Hindlimb muscle (tissue), 1 donor: ENCODE results near the gene CD300H. TPM values are rescaled to one million over a fixed set of nuclear protein-coding genes. Genes with fewer than 3 reads are reported as not detected.

Experiments used
- DNase-seq: peaks from one replicate; pipeline ENCODE4 v3.0.0-alpha.2; 2013
- polyA plus RNA-seq: library from polyadenylated mRNA; unstranded; fragments of 120-200 nt; gene quantifications from one replicate; pipeline ENCODE4 v1.2.1, GENCODE V29; 2013; ENCODE audit not compliant: insufficient read length

Gene CD300H
- polyA plus RNA-seq, 1 donor: not detected

- DNase-seq: no peak
These were observed 18.0 kb downstream of the CD300H start for GRCh38 chr17:74549343-74549742.

DNA sequence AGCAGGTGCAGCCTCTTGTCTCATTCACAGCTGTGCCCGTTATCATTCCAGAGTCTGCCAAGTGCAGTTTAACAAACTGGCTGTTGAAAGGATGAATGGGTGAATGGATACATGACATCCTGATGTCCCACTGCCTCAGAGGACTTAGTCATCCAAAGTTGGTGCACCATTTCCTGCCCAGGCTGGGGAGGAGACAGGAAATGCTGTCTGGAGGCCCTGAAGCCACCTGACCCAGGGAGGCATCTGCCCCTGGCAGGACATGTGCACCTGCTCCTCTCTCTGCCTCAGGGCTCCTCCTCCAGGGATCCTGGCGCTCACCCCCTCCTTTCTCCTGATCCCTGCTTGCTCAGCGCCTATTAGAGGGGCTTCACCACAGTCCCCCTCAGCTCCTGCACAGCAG is 19.6 kb downstream of the CD300H start:
- no peak for DNase-seq

- DNase-seq: no peak
These were observed 20.0 kb downstream of the CD300H start for GRCh38 chr17:74547264-74547663.

DNA sequence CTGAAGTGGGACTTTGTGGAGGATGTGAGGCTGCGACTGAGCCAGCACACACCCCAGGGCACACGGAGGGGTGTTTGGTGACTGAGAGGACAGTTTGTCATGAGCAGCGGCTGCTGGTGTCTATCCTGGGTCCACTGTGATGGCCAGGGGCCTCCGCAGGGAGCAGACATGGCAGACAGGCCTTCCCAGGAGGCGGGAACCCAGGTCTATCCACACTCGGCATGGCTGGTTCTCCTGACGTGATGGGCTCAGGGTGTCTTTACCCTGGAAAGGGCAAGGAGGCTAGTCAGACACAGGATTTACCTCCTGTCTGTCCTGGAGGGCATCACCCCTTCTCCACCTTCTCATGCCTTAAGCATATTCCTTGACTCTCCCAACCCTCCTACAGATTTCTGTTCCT is 20.7 kb downstream of the CD300H start:
- DNase-seq: no peak

DNA sequence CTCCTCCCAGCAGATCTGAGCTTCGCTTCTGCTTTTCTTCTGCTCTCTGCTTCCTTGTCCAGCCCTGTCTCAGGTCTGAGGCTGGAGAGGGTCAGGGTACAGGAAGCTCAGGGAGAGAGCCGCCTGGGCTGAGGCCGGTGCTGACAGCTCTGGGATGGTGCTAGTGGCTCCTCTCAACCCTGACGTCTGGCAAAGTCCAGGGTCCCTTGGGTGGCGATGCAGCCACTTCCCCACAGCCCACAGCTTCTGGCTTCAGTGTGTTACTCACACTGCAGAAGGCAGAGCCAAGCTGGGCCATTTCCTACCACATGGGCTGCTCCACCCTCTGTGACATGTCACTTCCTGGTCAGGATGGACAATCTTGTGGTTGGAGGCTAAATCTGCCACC is 21.5 kb downstream of the CD300H start, which contains the start of gene CD300C:
CD300C (minus strand) TSS at position 273 of the 388 bp plus-strand sequence. CDS start 333 bp downstream, outside the sequence.
- no peak for DNase-seq

GRCh38 chr17:74544991-74545842 is 22.1 kb downstream of the CD300H start:
- no peak for DNase-seq

- no peak for DNase-seq
These were observed 23.2 kb downstream of the CD300H start for GRCh38 chr17:74543891-74544760.

DNA sequence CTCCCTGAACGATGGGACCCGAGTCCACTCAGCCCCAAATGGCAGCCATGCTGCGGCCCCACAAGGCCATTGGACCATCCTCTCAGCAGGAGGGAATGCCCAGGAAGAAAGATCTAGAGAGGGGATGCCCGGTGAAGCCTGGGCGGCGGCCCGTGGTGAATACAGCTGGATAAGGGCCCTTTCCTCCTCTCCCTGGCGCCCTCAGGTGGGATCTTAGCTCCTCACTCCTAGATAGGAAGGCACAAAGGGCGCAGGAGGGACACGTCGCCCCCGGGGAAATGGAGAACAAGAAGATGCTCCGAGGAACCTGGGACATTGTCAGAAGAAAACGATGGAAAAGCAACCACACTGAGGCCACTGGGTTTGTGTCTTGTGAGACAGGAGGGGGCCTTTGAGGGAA is 23.9 kb downstream of the CD300H start:
- DNase-seq: no peak

DNA sequence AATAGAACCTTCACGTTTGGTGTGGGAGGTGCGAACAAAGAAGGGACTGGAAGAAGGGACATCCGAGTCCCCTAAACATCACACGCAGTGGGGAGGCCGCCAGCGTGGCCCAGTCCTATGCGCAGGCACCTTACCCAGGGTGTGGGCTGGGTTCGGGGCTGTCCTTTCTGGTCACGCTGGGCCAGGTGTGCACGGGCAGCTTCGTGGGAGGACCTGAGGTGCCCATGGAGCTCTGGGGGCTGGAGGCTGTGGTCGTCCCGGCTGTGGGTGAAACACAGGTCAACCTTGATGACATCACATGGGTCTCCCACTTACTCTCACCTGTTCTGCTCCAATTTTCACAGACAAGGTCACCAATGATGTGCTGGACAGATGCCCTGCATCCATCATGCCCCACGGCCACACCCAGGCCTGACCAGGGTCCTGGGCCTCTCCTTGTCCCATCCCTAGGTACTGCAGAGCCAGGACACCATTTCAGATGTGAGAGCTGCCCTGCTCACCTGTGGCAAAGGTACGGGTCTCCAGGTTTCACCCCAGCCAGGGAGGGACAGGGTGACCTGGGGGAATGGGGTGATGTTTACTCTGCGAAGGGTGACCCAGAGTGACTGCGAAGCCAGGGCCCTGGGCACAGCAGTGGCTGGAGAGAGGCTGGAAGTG is 24.5 kb downstream of the CD300H start:
- DNase-seq: no peak

GRCh38 chr17:74542166-74542565 is 25.1 kb downstream of the CD300H start:
- no peak for DNase-seq

DNA sequence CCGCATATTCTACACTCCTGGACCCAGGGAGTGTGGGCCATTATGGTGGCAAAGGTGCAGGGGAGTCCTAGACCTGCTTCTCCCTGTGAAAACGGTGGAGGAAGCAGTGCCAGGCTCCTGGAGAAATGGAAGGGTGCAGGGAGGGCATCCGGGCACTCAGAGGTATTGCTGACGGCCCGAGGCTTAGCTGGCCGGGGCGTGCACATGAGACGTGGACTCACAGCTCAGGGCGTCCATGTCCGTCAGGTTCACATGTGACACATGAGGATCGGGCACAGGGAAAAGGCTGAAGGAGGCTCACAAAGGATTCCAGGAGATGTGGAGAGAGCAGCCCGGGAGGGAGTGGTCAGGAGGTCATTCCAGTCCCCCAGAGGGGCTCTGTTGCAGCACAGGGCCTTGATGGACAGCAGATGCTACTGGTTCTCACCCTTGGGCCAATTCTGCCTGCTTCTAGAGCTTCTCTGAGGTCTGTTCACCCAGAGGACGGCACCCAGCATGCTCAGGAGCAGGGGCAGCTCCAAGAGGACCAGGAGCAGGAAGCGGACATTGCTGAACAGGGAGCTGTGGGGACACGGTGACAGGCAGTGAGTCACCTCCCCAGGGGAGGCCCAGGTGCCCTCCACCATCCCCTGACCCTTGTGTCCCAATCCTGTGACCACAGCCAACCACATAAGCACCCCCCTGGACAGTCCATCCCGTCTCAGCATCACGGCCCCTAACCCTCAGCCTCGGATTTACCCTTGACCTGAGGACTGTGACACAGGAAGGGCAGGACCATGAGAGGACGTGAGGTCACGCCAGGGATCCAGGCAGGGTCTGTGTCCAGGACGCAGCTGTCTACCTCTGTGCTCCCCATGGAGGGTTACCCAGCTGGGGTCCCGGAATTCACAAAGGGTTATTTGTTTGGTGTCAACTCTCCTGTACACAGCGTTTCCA is 25.9 kb downstream of the CD300H start:
- no peak for DNase-seq

- DNase-seq: no peak
These were observed 28.0 kb downstream of the CD300H start for GRCh38 chr17:74539281-74539820.

DNA sequence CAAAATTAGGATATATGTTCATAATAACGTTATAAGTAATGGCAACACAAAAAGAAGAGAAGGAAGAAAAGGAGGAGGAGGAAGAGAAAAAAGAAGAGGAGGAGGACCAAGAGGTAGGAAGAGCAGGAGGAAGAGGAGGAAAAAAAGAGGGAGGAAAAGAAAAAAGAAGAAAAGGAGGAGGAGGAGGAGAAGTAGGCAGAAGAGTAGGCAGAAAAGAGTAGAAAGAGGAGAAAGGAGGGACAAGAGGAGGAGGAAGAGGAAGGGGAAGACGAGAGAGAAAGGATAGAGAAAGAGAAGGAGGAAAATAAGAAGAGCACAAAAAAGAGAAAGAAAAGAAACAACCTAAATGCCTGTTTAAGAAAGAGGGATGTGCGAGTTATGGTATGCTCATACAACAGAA is 30.4 kb downstream of the CD300H start:
- DNase-seq: no peak

- no peak for DNase-seq
These were observed 35.2 kb downstream of the CD300H start for GRCh38 chr17:74532115-74532514.

- no peak for DNase-seq
These were observed 36.0 kb downstream of the CD300H start, which contains the start of gene CD300LB for GRCh38 chr17:74531231-74531761. Gene CD300LB, minus strand, starts transcription at chr17:74531475. Its CDS starts 125 bp downstream, at chr17:74531350.

- DNase-seq: no peak
These were observed 36.5 kb downstream of the CD300H start for GRCh38 chr17:74530831-74531150.

GRCh38 chr17:74529243-74529642 is 38.1 kb downstream of the CD300H start:
- no peak for DNase-seq

DNA sequence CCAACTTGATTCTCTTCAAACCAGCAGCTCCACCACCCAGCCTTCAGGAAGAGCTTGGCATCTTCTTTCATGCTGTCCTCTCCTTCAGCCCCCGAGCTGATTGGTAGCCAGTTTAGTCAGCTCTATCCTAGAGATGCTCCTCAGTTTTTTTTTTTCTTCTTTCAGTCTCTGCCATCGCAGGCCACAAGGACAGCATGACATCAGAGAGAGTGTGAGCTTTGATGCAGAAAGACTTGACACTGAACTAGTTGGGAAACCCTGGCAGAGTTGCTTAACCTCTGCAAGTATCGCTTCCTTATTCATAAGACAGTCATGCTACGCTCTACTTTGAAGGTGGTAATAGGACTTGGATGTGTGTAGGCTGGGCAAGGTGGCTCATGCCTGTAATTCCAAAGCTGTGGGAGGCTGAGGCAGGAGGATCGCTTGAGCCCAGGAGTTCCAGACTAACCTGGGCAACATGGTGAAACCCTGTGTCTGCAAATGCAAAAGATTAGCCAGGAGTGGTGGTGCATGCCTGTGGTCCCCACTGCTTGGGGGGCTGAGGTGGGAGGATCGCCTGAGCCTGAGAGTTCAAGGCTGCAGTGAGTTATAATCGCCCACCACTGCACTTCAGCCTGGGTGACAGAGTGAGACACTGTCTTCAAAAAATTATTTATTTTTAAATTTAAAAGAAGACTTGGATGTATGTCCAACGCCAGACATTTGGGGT is 38.7 kb downstream of the CD300H start:
- DNase-seq: no peak

GRCh38 chr17:74527756-74528155 is 39.6 kb downstream of the CD300H start:
- DNase-seq: no peak

- DNase-seq: no peak
These were observed 40.2 kb downstream of the CD300H start for GRCh38 chr17:74527081-74527480.

GRCh38 chr17:74526681-74527080 is 40.6 kb downstream of the CD300H start:
- no peak for DNase-seq
